Erythroblast (primary cell): ENCODE measurements around the gene SNX3.

Experiments used
- DNase-seq, 2 experiments: peaks; one replicate each; lab custom pipeline; 2025; lab: John Stamatoyannopoulos, UW
- GATA1 ChIP-seq: IDR thresholded peaks from 2 replicates; pipeline ENCODE4 v1.6.1; 2011; ENCODE audit warnings: low read depth, mild to moderate bottlenecking, control low read depth, low read length, moderate library complexity
- POLR2A ChIP-seq: IDR thresholded peaks from 2 replicates; pipeline ENCODE4 v1.6.1; 2011; ENCODE audit warnings: mild to moderate bottlenecking, low read length

Gene SNX3

GRCh38 chr6:108176281-108177089, 84.4 kb downstream of the SNX3 start:
- no peak for DNase-seq
- TF ChIP-seq GATA1 (no peak), POLR2A (no peak)

GRCh38 chr6:108175592-108176279, 85.1 kb downstream of the SNX3 start:
- DNase-seq, result peak; percentile 47 to 55

GRCh38 chr6:108175176-108175591, 85.7 kb downstream of the SNX3 start:
- TF ChIP-seq GATA1 (no peak), POLR2A (no peak)
- DNase-seq, result no peak

More at GRCh38 chr6:108175592-108176279, 85.1 kb downstream of the SNX3 start:
- TF ChIP-seq GATA1 (no peak), POLR2A (no peak)

- peak; percentile 39 to 59 for DNase-seq
- no peak for TF ChIP-seq POLR2A
- TF ChIP-seq GATA1, result no peak
These were observed 86.3 kb downstream of the SNX3 start for GRCh38 chr6:108174371-108175175.

- DNase-seq, result no peak
- TF ChIP-seq POLR2A, result no peak
- no peak for TF ChIP-seq GATA1
These were observed 88.8 kb downstream of the SNX3 start for GRCh38 chr6:108171918-108172516.

GRCh38 chr6:108171291-108171917, 89.4 kb downstream of the SNX3 start:
- DNase-seq, result no peak
- no peak for TF ChIP-seq GATA1
- no peak for TF ChIP-seq POLR2A

- TF ChIP-seq POLR2A, result no peak
- no peak for TF ChIP-seq GATA1
- DNase-seq, result no peak
These were observed 90.2 kb downstream of the SNX3 start for GRCh38 chr6:108170332-108171290.

- DNase-seq, result no peak
- TF ChIP-seq POLR2A (no peak), GATA1 (no peak)
These were observed 91.1 kb downstream of the SNX3 start for GRCh38 chr6:108169464-108170331.

- TF ChIP-seq POLR2A (no peak), GATA1 (no peak)
- DNase-seq, result peak; percentile 43 to 46
These were observed 92.1 kb downstream of the SNX3 start for GRCh38 chr6:108168501-108169463.

- no peak for DNase-seq
- TF ChIP-seq POLR2A (no peak), GATA1 (no peak)
These were observed 92.8 kb downstream of the SNX3 start for GRCh38 chr6:108168090-108168463.
